ENCODE data around the gene BABAM2. TPM values are rescaled to one million over a fixed set of nuclear protein-coding genes. Genes with fewer than 3 reads are reported as not detected.

BABAM2 gene
- total and polyA plus RNA-seq, 7 experiments from 2014 or later, result 34.2 to 58.2 (median 44.2) TPM

- Histone ChIP-seq H3K4me1 (ENCODE audit: control insufficient read depth in 2 of 2, insufficient read depth in 2 of 2, low read length in 2 of 2) (no peaks in the 10 kb centered on the region), H3K27me3 (ENCODE audit: control insufficient read depth in 2 of 2, insufficient read depth in 2 of 2, low read length in 2 of 2) (no peaks in the 10 kb centered on the region), H3K27ac (ENCODE audit: low read depth, low read length) (no peak overlapping the region), H3K36me3 (ENCODE audit: control insufficient read depth in 2 of 3, insufficient read depth in 3 of 3, low read length in 3 of 3) (peaks cover 0 to 5% (median 0%) of the 10 kb centered on the region in 3 experiments), H3K4me3 (ENCODE audit: low read length) (no peak overlapping the region), H3K9me3 (ENCODE audit: control insufficient read depth in 2 of 3, low read length in 3 of 3) (no peaks in the 10 kb centered on the region)
- Mint-ChIP-seq H3K9me3 (peaks cover 0 to 3% (median 0%) of the 10 kb centered on the region in 11 donors), H3K27me3 (no peaks in the 10 kb centered on the region), H3K36me3 (peaks cover 7 to 74% (median 47%) of the 10 kb centered on the region in 5 donors), H3K4me3 (no peak overlapping the region), H3K27ac (no peak overlapping the region), H3K4me1 (peaks cover 8 to 45% (median 25%) of the 10 kb centered on the region in 7 donors)
- DNase-seq, result no peak
- intact Hi-C loops (cut with micrococcal nuclease), result no loop called here
- CTCF ChIA-PET, result no interaction called here
- no peak for ATAC-seq
- POLR2A ChIA-PET, result no interaction called here
Measured at GRCh38 chr2:27903018-27903417, 12.5 kb downstream of the BABAM2 start.

- ATAC-seq (no peak), DNase-seq (no peak)
- Histone ChIP-seq H3K4me3 (ENCODE audit: low read length) (no peak overlapping the region), H3K36me3 (ENCODE audit: control insufficient read depth in 2 of 3, insufficient read depth in 3 of 3, low read length in 3 of 3) (peaks cover 0 to 5% (median 0%) of the 10 kb centered on the region in 3 experiments), H3K4me1 (ENCODE audit: control insufficient read depth in 2 of 2, insufficient read depth in 2 of 2, low read length in 2 of 2) (no peaks in the 10 kb centered on the region), H3K27me3 (ENCODE audit: control insufficient read depth in 2 of 2, insufficient read depth in 2 of 2, low read length in 2 of 2) (no peaks in the 10 kb centered on the region), H3K9me3 (ENCODE audit: control insufficient read depth in 2 of 3, low read length in 3 of 3) (no peaks in the 10 kb centered on the region), H3K27ac (ENCODE audit: low read depth, low read length) (no peak overlapping the region)
- peaks cover 0 to 4% (median 0%) of the 10 kb centered on the region in 11 donors for H3K9me3 Mint-ChIP-seq
- H3K36me3 Mint-ChIP-seq, result peaks cover 7 to 70% (median 45%) of the 10 kb centered on the region in 5 donors
- no peaks in the 10 kb centered on the region for H3K27me3 Mint-ChIP-seq
- CTCF ChIA-PET, result no interaction called here
- H3K4me3 Mint-ChIP-seq, result no peak overlapping the region
- intact Hi-C loops (cut with micrococcal nuclease), result no loop called here
- H3K27ac Mint-ChIP-seq, result no peak overlapping the region
- H3K4me1 Mint-ChIP-seq, result peaks cover 9 to 46% (median 22%) of the 10 kb centered on the region in 7 donors
- POLR2A ChIA-PET, result no interaction called here
Measured at GRCh38 chr2:27903649-27904404, 13.3 kb downstream of the BABAM2 start.

- H3K36me3 ChIP-seq (ENCODE audit: control insufficient read depth in 2 of 3, insufficient read depth in 3 of 3, low read length in 3 of 3), result peaks cover 0 to 3% (median 0%) of the 10 kb centered on the region in 3 experiments
- Mint-ChIP-seq H3K4me1 (peaks cover 12 to 46% (median 21%) of the 10 kb centered on the region in 7 donors), H3K27ac (no peak overlapping the region), H3K36me3 (peaks cover 7 to 69% (median 47%) of the 10 kb centered on the region in 5 donors), H3K27me3 (no peaks in the 10 kb centered on the region), H3K4me3 (no peak overlapping the region), H3K9me3 (peaks cover 0 to 4% (median 0%) of the 10 kb centered on the region in 11 donors)
- ATAC-seq (no peak), DNase-seq (no peak)
- no peaks in the 10 kb centered on the region for H3K9me3 ChIP-seq (ENCODE audit: control insufficient read depth in 2 of 3, low read length in 3 of 3)
- H3K4me1 ChIP-seq (ENCODE audit: control insufficient read depth in 2 of 2, insufficient read depth in 2 of 2, low read length in 2 of 2), result no peaks in the 10 kb centered on the region
- POLR2A ChIA-PET, result no interaction called here
- intact Hi-C loops (cut with micrococcal nuclease), result no loop called here
- no peak overlapping the region for H3K27ac ChIP-seq (ENCODE audit: low read depth, low read length)
- CTCF ChIA-PET, result interaction anchor here (0.6 kb wide), 1 partner anchor 492 kb away, joined by 3 read pairs; no protein-coding TSS in a partner anchor
- no peak overlapping the region for H3K4me3 ChIP-seq (ENCODE audit: low read length)
- H3K27me3 ChIP-seq (ENCODE audit: control insufficient read depth in 2 of 2, insufficient read depth in 2 of 2, low read length in 2 of 2), result no peaks in the 10 kb centered on the region
Measured at GRCh38 chr2:27904405-27904665, 13.8 kb downstream of the BABAM2 start.

- H3K4me1 ChIP-seq (ENCODE audit: control insufficient read depth in 2 of 2, insufficient read depth in 2 of 2, low read length in 2 of 2), result no peaks in the 10 kb centered on the region
- CTCF ChIA-PET, result no interaction called here
- Mint-ChIP-seq H3K36me3 (peaks cover 3 to 64% (median 41%) of the 10 kb centered on the region in 5 donors), H3K9me3 (peaks cover 0 to 4% (median 0%) of the 10 kb centered on the region in 11 donors), H3K27ac (no peak overlapping the region), H3K4me3 (no peak overlapping the region), H3K27me3 (no peaks in the 10 kb centered on the region), H3K4me1 (peaks cover 16 to 39% (median 22%) of the 10 kb centered on the region in 7 donors)
- H3K36me3 ChIP-seq (ENCODE audit: control insufficient read depth in 2 of 3, insufficient read depth in 3 of 3, low read length in 3 of 3), result no peaks in the 10 kb centered on the region
- no peak overlapping the region for H3K27ac ChIP-seq (ENCODE audit: low read depth, low read length)
- intact Hi-C loops (cut with micrococcal nuclease), result no loop called here
- DNase-seq, result no peak
- H3K9me3 ChIP-seq (ENCODE audit: control insufficient read depth in 2 of 3, low read length in 3 of 3), result no peaks in the 10 kb centered on the region
- no peak for ATAC-seq
- POLR2A ChIA-PET, result no interaction called here
- no peak overlapping the region for H3K4me3 ChIP-seq (ENCODE audit: low read length)
- H3K27me3 ChIP-seq (ENCODE audit: control insufficient read depth in 2 of 2, insufficient read depth in 2 of 2, low read length in 2 of 2), result no peaks in the 10 kb centered on the region
Measured at GRCh38 chr2:27906074-27906473, 15.5 kb downstream of the BABAM2 start.

- intact Hi-C loops (cut with micrococcal nuclease), result no loop called here
- Histone ChIP-seq H3K36me3 (ENCODE audit: control insufficient read depth in 2 of 3, insufficient read depth in 3 of 3, low read length in 3 of 3) (no peaks in the 10 kb centered on the region), H3K4me3 (ENCODE audit: low read length) (no peak overlapping the region), H3K4me1 (ENCODE audit: control insufficient read depth in 2 of 2, insufficient read depth in 2 of 2, low read length in 2 of 2) (no peaks in the 10 kb centered on the region), H3K9me3 (ENCODE audit: control insufficient read depth in 2 of 3, low read length in 3 of 3) (no peaks in the 10 kb centered on the region), H3K27me3 (ENCODE audit: control insufficient read depth in 2 of 2, insufficient read depth in 2 of 2, low read length in 2 of 2) (no peaks in the 10 kb centered on the region), H3K27ac (ENCODE audit: low read depth, low read length) (no peak overlapping the region)
- peaks cover 4 to 61% (median 33%) of the 10 kb centered on the region in 5 donors for H3K36me3 Mint-ChIP-seq
- ChIA-PET CTCF (no interaction called here), POLR2A (no interaction called here)
- peaks cover 17 to 34% (median 25%) of the 10 kb centered on the region in 7 donors for H3K4me1 Mint-ChIP-seq
- no peaks in the 10 kb centered on the region for H3K27me3 Mint-ChIP-seq
- DNase-seq (no peak), ATAC-seq (no peak)
- no peak overlapping the region for H3K4me3 Mint-ChIP-seq
- no peak overlapping the region for H3K27ac Mint-ChIP-seq
- H3K9me3 Mint-ChIP-seq, result peaks cover 0 to 4% (median 0%) of the 10 kb centered on the region in 11 donors
Measured at GRCh38 chr2:27907547-27907946, 17.0 kb downstream of the BABAM2 start.

GRCh38 chr2:27909901-27910300 is 19.4 kb downstream of the BABAM2 start:
- Histone ChIP-seq H3K9me3 (ENCODE audit: control insufficient read depth in 2 of 3, low read length in 3 of 3) (no peaks in the 10 kb centered on the region), H3K4me3 (ENCODE audit: low read length) (no peak overlapping the region), H3K27ac (ENCODE audit: low read depth, low read length) (no peak overlapping the region), H3K4me1 (ENCODE audit: control insufficient read depth in 2 of 2, insufficient read depth in 2 of 2, low read length in 2 of 2) (no peaks in the 10 kb centered on the region), H3K36me3 (ENCODE audit: control insufficient read depth in 2 of 3, insufficient read depth in 3 of 3, low read length in 3 of 3) (no peaks in the 10 kb centered on the region), H3K27me3 (ENCODE audit: control insufficient read depth in 2 of 2, insufficient read depth in 2 of 2, low read length in 2 of 2) (no peaks in the 10 kb centered on the region)
- intact Hi-C loops (cut with micrococcal nuclease), result no loop called here
- Mint-ChIP-seq H3K9me3 (peaks cover 0 to 4% (median 0%) of the 10 kb centered on the region in 11 donors), H3K4me1 (peaks cover 13 to 32% (median 27%) of the 10 kb centered on the region in 7 donors), H3K27ac (no peak overlapping the region), H3K27me3 (no peaks in the 10 kb centered on the region), H3K36me3 (peaks cover 4 to 53% (median 24%) of the 10 kb centered on the region in 5 donors), H3K4me3 (no peak overlapping the region)
- ATAC-seq, result no peak
- POLR2A ChIA-PET, result no interaction called here
- no peak for DNase-seq
- CTCF ChIA-PET, result no interaction called here
